ENCODE results near the gene MAGI1.
"Not testable (repeated sequence)": the region's sequence is repeated elsewhere in the genome, so short reads cannot be mapped to it uniquely, and the experiment has no call there.

The MAGI1 gene

GRCh38 chr3:65588884-65589283 lies 449.8 kb downstream of the MAGI1 start:
- no peak for DNase-seq (ENCODE audit: low spot score)

- no peak for DNase-seq (ENCODE audit: low spot score)
Measured at GRCh38 chr3:65587650-65588439, 450.9 kb downstream of the MAGI1 start.

DNA sequence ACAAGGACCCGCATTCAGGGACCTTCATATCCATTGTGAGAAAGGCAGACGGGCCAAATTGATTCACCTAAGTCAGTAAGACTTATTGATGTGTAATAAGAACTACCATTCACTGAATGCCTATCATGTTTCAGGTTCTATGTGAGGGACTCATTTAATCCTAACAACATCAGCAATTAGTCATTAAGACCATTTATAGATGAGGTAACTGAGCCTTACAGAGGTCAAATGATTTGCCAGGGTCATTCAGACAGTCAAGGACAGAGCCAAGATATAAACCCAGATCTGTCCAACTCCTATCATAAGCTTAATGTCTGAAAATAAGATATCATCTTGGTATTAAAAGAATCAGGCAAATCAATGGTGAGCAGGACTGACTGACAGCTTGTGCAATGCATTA lies 453.8 kb downstream of the MAGI1 start:
- no peak for DNase-seq (ENCODE audit: low spot score)

DNA sequence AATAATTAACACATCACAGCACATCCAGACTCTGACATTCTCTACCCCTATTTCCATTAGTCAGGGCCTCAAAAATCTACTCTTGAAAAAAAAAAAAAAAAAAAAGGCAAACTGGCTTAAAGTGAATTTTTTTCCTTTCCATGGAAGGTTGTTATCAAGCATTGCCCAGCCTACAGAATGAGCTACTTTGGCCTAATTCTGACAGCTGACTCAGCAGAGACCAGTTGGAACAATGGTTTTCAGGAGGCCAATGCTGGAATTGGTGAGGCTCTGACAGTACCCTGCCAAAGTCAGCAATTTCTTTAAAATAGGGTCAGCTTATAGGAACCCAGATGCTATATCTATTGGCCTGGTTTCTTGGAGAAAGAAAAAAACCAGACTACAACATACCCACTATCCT lies 454.7 kb downstream of the MAGI1 start:
- no peak for DNase-seq (ENCODE audit: low spot score)

DNA sequence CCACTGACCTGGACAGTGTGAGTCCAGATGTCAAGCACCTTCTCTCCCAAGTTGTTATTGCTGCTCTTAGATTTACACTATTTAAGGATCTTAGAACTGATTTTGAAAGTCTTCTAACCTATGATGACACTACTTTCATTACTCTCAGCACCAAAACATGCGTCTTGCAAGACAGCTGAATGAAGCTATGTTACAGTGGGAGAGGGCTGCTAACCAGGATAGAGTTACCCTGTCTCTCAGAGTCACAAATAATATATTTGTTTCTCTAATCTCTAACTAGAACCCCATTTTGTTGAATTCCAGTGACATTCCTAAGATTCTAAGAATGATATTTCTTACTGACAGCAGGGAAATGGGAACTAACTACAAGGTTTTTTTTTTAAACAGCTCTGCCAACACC lies 455.5 kb downstream of the MAGI1 start:
- DNase-seq (ENCODE audit: low spot score): no peak

DNA sequence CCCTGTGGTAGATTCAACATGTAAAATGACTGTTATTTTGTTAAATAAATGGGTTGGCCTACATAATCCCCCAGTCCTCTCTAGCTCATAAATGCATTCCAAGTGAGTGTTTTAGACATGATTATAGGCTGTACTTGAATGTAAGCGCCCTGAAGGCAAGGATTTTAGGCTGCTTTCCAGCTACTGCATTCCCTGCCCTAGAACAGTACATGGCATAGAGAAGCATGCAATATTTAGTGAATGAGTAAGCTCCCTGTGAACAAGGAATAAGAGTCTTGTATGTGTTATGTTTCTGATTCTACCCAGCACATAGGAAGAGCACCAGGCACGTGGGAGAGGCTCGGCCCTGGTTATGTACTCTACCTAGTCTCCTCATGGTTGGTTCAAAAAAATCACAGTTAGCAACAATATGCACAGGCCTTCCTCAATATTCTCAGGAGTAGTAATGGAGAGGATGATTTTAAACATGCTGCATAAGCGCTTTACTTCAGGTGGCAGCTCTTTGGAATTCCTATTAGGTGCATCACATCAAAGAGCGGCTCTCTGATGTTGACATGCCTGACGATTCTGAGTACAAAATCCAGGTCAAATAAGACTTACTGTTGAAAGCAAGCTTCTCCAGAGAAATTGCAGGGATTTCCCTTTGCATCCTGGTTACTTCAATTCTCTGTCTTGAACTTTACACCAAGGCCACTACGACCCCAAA lies 456.6 kb downstream of the MAGI1 start:
- DNase-seq (ENCODE audit: low spot score): no peak

GRCh38 chr3:65581313-65581712 lies 457.4 kb downstream of the MAGI1 start:
- DNase-seq (ENCODE audit: low spot score): no peak

GRCh38 chr3:65578861-65579260 lies 459.9 kb downstream of the MAGI1 start:
- DNase-seq (ENCODE audit: low spot score): no peak

- no peak for DNase-seq (ENCODE audit: low spot score)
Measured at GRCh38 chr3:65577843-65578430, 460.8 kb downstream of the MAGI1 start.

- DNase-seq (ENCODE audit: low spot score): no peak
Measured at GRCh38 chr3:65576966-65577365, 461.8 kb downstream of the MAGI1 start.

DNA sequence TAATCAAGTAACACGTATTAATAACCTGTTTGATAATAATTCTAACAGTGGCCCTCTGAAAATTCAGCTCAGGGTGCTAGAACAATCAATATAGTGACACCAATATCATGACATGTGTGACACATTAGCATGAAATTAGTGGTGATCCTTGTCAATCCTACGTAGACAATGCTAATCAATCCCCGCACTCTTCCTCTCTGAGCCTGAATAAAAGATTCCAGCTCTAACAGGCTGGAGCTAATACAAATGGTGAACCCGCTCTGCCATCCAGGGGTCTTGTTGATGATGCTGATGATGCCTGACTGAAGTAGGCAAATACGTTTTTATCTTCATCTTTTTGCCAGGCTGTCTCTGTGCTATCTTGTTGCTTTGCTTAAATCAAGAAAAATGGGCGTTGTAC lies 462.5 kb downstream of the MAGI1 start:
- no peak for DNase-seq (ENCODE audit: low spot score)

DNA sequence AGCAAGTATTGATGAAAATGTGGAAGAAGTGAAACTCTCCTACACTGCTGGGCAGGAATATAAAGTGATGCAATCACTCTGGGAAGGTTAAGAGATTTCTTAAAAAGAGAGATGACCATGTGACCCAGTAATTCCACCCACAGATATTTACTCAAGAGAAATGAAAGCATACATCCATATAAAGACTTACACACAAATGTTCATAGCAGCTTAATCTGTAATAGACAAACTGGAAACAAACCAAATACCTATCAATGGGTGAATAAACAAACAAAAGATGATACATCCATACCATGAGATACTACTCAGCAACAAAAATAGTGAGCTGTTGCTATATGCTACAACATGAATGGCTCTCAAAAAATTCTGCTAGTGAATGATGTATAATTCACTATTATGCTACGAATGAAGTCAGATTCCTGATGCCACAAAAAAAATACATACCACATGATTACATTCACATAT lies 463.3 kb downstream of the MAGI1 start:
- no peak for DNase-seq (ENCODE audit: low spot score)

DNA sequence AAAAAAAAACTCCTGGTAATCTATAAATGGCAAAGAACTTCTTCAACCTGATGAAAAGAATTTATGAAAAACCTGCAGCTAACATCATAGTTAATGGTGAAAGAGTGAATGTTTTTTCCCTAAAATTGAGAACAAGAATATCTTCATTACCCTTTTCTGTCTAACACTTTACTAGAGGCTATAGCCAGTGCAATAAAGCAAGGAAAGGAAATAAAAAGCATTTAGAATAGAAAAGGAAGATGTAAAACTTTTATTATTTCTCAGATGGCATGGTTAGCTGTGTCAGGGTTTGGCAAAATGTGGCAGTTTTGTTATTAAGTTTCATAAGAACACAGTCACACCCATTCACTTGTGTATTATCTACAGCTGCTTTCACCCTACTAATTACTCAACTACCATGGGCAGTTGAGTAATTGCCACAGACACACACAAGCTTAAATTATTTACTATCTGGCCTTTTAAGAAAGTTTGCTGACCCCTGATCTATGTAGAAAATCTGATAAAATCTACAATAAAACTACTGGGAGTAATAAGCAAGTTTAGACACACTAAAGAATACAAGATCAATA lies 465.1 kb downstream of the MAGI1 start:
- no peak for DNase-seq (ENCODE audit: low spot score)

DNA sequence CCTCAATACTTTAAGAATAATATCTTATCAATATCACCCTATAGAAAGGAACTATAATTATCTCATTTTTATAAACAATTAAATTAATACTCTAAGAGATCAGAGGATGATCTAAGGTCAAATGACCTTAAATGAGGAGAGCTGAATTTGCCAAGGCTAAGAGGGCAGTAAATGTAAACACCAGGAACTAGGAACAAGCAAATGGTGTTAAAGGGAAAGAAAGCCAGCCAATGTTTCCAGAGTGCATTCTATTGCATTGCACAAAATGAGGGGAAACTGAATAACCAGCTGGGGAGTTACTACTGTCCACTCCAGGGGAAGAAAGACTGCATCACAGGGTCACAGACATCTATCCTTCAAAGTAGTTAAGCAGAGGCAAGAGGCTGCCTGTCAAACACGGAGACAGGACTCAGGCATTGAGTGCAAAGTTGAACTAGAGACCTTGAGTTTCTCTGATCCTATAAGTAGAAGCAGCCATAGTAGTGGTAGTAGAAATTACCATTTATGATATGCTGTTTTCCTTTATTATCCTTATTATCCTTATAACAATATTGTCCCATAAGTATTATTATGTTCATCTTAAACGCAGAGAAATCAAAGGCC lies 466.4 kb downstream of the MAGI1 start:
- no peak for DNase-seq (ENCODE audit: low spot score)

DNA sequence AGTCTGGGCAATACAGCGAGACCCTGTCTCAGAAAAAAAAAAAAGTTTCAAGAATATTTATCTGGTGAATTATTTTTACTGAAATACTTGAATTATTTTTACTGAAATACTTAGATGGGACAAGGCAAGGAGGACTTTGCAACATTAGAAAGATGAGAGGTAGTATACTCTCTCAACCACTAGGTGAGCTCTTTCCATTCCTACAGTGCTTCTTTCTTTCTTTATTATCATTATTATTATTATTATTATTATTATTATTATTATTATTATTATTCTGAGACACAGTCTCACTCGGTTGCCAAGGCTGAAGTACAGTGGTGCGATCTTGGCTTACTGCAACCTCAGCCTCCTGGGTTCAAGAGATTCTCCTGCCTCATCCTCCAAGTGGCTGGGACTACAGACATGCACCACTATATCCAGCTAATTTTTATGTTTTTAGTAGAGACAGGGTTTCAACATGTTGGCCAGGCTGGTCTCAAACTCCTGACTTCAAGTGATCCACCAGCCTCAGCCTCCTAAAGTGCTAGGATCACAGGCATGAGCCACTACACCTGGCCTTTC lies 468.8 kb downstream of the MAGI1 start:
- no peak for DNase-seq (ENCODE audit: low spot score)

DNA sequence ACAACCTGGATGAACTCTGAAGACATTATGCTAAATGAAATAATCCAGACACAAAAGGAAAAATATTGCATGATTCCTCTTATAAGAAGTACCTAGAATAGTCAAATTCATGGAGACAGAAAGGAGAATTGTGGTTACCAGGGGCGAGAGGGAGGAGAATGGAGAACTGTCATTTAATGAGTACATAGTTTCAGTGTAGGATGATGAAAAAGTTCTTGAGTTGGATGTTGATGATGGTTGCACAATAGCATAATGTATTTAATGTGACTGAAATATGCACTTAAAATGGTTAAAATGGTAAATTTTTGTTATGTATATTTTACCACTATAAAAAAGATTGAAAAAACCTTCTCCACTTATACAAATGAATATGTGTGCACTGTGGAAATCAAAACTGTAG lies 469.6 kb downstream of the MAGI1 start:
- DNase-seq (ENCODE audit: low spot score): no peak

GRCh38 chr3:65568497-65568896 lies 470.2 kb downstream of the MAGI1 start:
- no peak for DNase-seq (ENCODE audit: low spot score)

- not testable (repeated sequence) for DNase-seq (ENCODE audit: low spot score)
Measured at GRCh38 chr3:65565744-65566143, 473.0 kb downstream of the MAGI1 start.

- DNase-seq (ENCODE audit: low spot score): no peak
Measured at GRCh38 chr3:65564483-65564882, 474.2 kb downstream of the MAGI1 start.

DNA sequence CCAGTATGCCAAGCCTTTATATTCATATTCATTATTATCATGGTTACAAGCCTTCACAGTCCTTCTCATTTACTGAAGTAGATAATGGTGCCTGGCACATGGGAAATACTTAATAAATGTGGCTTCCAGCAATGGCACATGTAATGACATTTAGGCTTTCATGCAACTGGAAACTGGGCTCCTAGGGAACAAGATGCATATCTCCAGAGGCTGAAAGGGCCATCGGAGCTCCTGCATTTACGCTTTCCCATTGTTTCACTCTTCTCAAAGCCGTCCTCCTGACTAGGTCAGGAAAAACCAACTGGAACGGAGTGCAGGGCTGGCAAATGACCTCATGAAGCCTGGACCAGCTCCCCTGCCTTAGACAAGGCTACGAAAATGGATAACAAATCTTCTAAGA lies 474.9 kb downstream of the MAGI1 start:
- no peak for DNase-seq (ENCODE audit: low spot score)

GRCh38 chr3:65562447-65562846 lies 476.3 kb downstream of the MAGI1 start:
- DNase-seq (ENCODE audit: low spot score): no peak

DNA sequence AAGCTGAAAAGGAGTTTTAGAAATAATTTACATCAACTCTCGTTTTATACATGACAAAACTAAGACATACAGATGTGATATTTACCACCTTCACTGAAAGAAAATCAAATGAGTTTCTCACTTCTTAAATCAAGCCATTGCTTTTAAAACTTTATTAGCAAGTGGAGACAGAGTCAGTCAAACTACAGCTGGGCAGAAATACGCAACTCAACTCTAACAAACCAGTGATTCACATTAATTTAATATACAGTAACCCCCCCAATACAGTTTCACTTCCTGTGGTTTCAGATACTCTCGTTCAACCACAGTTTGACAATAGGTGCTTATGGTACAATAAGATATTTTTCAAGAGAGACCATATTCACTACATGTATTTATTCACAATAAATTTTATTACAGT lies 477.1 kb downstream of the MAGI1 start:
- DNase-seq (ENCODE audit: low spot score): no peak
